Nephron (organoid): ENCODE results near the gene ACKR3.

Source experiments
- H3K27ac Mint-ChIP-seq, 3 experiments: 2 replicates each; pipeline ENCODE4 v1.8.0; 2020; ENCODE audit warnings: mixed read lengths in 3 of 3, mild to moderate bottlenecking in 2 of 3, moderate library complexity in 1 of 3
- H3K27me3 Mint-ChIP-seq: 2 replicates; pipeline ENCODE4 v1.8.0; 2021; ENCODE audit warnings: low read depth, mild to moderate bottlenecking, moderate library complexity, mixed read lengths
- H3K36me3 Mint-ChIP-seq: 2 replicates; pipeline ENCODE4 v1.8.0; 2020; ENCODE audit warnings: low read depth, mixed read lengths
- H3K4me1 Mint-ChIP-seq: 2 replicates; pipeline ENCODE4 v1.8.0; 2020; ENCODE audit warnings: mixed read lengths
- H3K4me3 Mint-ChIP-seq, 3 experiments: 2 replicates each; pipeline ENCODE4 v1.8.0; 2020; ENCODE audit warnings: mild to moderate bottlenecking in 3 of 3, mixed read lengths in 3 of 3, moderate library complexity in 2 of 3
- H3K9me3 Mint-ChIP-seq: 2 replicates; pipeline ENCODE4 v1.8.0; 2020; ENCODE audit warnings: mixed read lengths
- CTCF ChIP-seq, 3 experiments: fragments of 200-600 bp; sonication (generic); IDR thresholded peaks; one replicate each; pipeline ENCODE4 v1.5.0; 2021; ENCODE audit warnings: antibody characterized with exemption in 3 of 3; ENCODE audit not compliant: unreplicated experiment in 3 of 3

The ACKR3 gene

GRCh38 chr2:236604575-236605344 is 35.1 kb downstream of the ACKR3 start:
- H3K4me1 Mint-ChIP-seq: peaks cover 8% of the 10 kb centered on the region
- H3K27me3 Mint-ChIP-seq: peaks cover 29% of the 10 kb centered on the region
- H3K36me3 Mint-ChIP-seq: peaks cover 4% of the 10 kb centered on the region
- H3K4me3 Mint-ChIP-seq: no peak overlapping the region
- no peaks in the 10 kb centered on the region for H3K9me3 Mint-ChIP-seq
- H3K27ac Mint-ChIP-seq: peak overlapping the region in 1 of 3 experiments; percentile 5
- no peak for TF ChIP-seq CTCF (IDR thresholded peaks at IDR 0.05; ENCODE audit: unreplicated experiment in 3 of 3)

GRCh38 chr2:236605345-236605734 is 35.7 kb downstream of the ACKR3 start:
- Mint-ChIP-seq H3K4me1 (peaks cover 8% of the 10 kb centered on the region), H3K9me3 (no peaks in the 10 kb centered on the region)

GRCh38 chr2:236606023-236606422 is 36.4 kb downstream of the ACKR3 start:
- Mint-ChIP-seq H3K4me3 (no peak overlapping the region), H3K27ac (no peak overlapping the region), H3K4me1 (peaks cover 11% of the 10 kb centered on the region), H3K9me3 (no peaks in the 10 kb centered on the region), H3K36me3 (peaks cover 4% of the 10 kb centered on the region), H3K27me3 (peaks cover 29% of the 10 kb centered on the region)
- TF ChIP-seq CTCF (IDR thresholded peaks at IDR 0.05; ENCODE audit: unreplicated experiment in 3 of 3): no peak

More at GRCh38 chr2:236605345-236605734, 35.7 kb downstream of the ACKR3 start:
- no peak for TF ChIP-seq CTCF (IDR thresholded peaks at IDR 0.05; ENCODE audit: unreplicated experiment in 3 of 3)
- H3K36me3 Mint-ChIP-seq: peaks cover 4% of the 10 kb centered on the region
- no peak overlapping the region for H3K4me3 Mint-ChIP-seq
- peak overlapping the region in 1 of 3 experiments; percentile 5 for H3K27ac Mint-ChIP-seq
- peaks cover 29% of the 10 kb centered on the region for H3K27me3 Mint-ChIP-seq

- Mint-ChIP-seq H3K4me3 (no peak overlapping the region), H3K27me3 (peaks cover 23% of the 10 kb centered on the region), H3K36me3 (peaks cover 4% of the 10 kb centered on the region), H3K9me3 (no peaks in the 10 kb centered on the region), H3K4me1 (peaks cover 20% of the 10 kb centered on the region), H3K27ac (no peak overlapping the region)
- peak in 1 of 3 experiments; percentile 18 for TF ChIP-seq CTCF (IDR thresholded peaks at IDR 0.05; ENCODE audit: unreplicated experiment in 3 of 3)
These were observed 38.0 kb downstream of the ACKR3 start for GRCh38 chr2:236607471-236608187.

GRCh38 chr2:236608188-236608525 is 38.5 kb downstream of the ACKR3 start:
- Mint-ChIP-seq H3K36me3 (peaks cover 4% of the 10 kb centered on the region), H3K27ac (peak overlapping the region in 1 of 3 experiments; percentile 57), H3K27me3 (peaks cover 23% of the 10 kb centered on the region), H3K9me3 (no peaks in the 10 kb centered on the region), H3K4me1 (peaks cover 20% of the 10 kb centered on the region), H3K4me3 (no peak overlapping the region)
- no peak for TF ChIP-seq CTCF (IDR thresholded peaks at IDR 0.05; ENCODE audit: unreplicated experiment in 3 of 3)
